HG03139 (cell line): ENCODE results near the gene TTC3.
A peak's percentile ranks its signal among the peaks of the same experiment; 100 is the strongest.

ENCODE experiments used
- ATAC-seq: cut with Tn5 transposase; IDR thresholded peaks from one replicate; pipeline ENCODE4 v1.9.1; 2021; ENCODE audit not compliant: unreplicated experiment

Gene TTC3

DNA sequence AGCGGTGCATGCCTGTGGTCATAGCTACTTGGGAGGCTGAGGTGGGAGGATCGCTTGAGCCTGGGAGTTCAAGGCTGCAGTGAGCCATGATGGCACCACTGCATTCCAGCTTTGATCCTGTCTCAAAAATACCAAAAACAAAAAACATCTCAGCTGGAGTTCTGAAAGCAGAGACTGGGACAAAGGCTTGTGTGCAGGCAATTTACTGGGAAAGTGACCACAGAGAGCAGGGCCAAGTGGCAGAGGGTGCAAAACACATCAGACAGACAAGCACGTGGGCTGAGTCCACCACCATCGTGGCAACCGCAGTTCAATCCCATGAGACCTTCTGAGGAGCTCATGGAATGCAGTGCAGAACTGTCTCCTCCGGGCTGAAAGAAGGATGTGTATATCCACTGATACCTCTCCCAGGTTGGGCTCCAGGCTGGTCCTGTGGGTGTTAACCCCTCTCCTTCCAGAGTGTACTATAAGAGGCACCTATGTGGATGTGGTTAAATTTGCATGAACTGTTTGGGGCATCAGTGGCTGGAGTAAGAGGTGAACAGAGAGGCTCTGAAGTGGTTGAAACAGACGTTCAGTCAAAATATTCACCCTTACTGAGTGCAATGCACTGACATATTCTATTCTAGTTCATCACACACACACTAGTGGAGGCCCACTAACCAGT is 11.0 kb upstream of the TTC3 start:
- no peak for ATAC-seq

DNA sequence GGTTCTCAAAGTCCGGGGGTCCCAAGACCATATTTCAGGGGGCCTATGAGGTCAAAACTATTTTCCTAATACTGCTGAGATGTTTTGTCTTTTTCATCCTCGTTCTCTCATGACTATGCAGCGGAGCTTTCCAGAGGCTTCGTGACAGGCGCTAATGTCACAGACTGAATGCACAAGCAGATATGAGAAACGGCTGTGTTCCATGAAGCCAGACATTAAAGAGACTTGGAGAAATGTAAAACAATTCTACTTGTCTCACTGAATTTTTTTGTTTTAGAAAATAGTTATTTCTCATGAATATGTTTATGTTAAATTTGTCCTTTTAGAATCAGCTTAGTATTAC is 10.5 kb upstream of the TTC3 start:
- ATAC-seq: no peak

DNA sequence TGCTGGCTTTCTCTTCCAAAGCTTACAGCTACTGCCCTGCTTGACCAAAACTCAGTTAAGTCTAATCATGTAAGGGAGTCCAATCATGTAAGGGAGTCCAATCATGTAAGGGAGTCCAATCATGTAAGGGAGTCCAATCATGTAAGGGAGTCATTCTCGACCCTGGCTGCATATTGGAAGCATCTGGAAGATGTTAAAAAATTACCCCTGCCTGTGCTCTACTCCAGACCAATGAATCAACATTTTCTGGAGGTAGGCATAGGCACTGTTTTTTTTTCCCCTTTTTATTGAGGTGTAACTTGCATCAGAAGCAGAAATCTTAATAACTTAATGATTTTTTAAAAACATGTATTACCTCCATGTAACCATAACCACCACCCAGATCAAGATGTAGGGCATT is 9.6 kb upstream of the TTC3 start:
- no peak for ATAC-seq

DNA sequence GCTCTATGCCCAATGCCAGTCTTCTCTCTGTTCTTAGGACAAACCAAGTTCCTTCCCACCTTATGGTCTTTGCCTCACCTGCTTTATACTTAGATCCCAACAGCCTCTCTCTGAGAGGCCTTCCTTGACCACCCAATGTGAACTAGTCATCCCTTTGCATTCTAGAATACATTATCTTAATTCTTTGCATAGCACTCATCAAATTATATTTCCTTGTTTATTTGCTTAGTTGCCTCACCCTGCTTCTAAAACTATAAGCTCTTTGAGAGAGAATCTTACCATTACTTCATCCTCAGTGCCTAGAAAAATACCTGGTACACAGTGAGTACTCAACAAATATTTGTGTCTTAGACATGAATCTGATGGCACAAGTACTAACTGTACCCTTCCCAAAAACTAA is 8.2 kb upstream of the TTC3 start:
- ATAC-seq: no peak

DNA sequence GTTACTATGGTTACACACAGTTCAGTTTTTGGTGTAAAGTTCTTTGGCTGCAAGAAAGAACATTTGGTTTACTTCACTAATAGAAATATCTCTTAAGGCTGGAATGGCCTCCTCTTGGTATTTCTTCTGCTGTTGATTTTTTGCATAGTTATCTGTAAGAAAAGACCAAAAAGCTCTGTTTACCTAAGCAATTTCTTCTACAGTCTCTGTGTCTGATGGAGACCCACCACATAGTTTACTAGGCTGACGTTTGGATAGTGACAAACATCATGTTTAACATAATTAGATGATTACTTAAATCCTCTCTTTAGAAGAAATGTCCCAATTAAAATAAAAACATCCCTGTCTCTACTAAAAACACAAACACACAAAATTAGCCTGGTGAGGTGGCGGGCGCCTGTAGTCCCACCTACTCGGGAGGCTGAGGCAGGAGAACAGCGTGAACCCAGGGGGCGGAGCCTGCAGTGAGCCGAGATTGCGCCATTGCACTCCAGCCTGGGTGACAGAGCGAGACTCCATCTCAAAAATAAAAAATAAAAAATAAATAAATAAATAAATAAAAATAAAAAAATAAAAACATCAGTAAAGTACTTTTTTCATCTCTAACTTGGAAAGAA is 7.4 kb upstream of the TTC3 start:
- ATAC-seq: no peak

DNA sequence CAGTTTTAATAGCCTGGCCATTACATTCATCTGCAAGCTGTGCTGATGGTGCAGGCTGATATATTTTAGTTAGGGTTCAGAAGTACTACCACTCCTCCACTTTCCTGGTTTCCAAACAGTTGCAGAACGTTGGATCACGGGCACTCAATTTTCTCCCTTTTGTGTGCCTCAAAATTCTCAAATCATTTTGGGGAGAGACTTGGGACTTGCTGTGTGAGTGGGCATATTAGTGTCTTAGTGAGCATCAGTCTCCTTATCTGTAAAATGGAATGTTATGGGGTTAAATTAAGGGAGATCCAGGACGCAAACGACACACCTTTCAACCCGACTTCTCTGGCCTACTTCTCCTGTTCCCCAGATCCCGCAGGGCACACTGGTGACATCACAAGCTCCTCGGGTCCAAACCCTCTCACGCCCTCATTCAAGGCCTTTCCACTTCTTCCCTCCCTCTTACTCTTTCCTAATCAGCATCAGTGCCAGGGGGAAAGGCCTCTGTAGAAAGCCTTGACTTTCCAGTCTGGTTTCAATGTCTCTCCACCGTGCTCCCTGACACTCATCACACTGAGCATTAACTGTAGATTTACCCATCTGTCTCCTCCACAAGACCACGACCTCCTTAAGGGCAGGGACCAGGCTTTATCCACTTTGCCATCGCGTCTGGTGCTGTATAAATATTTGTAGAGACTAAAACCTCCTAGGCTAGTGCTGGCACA is 1.3 kb upstream of the TTC3 start:
- ATAC-seq: no peak

DNA sequence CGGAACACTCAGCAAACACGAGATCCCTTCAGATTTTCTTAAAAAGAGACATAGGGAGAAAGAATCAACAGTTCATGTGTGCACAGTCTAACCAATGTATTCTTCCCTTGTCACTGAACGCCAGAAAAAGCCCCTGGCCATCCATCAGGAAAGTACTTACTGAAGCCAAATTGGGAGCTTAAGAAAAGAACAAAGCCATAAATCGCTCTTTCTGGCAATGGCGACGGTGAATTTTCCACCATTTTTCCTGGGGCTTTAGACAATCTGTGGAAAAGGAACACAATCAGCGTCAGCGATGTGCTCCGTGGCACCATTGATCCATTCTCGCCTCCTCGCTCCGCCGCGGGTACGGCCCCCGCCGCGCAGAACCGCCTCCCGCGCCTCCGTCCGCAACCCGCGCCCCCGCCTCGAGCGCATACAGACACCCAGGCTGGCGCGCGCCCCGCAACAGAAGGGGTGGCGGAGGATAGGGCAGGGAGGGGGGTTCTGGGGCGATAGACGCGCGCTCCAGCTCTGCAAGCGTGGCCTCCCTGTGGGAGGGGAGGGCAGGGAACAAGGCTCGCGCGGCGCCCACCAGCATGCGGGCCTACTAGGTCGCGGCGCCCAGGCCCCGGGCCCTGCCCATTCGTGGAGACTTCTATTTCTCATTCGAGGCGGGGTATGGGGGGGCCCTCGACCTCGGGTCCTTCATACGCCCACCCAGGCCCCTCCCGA is 623 bp upstream of the TTC3 start:
- ATAC-seq: peak; percentile 35

DNA sequence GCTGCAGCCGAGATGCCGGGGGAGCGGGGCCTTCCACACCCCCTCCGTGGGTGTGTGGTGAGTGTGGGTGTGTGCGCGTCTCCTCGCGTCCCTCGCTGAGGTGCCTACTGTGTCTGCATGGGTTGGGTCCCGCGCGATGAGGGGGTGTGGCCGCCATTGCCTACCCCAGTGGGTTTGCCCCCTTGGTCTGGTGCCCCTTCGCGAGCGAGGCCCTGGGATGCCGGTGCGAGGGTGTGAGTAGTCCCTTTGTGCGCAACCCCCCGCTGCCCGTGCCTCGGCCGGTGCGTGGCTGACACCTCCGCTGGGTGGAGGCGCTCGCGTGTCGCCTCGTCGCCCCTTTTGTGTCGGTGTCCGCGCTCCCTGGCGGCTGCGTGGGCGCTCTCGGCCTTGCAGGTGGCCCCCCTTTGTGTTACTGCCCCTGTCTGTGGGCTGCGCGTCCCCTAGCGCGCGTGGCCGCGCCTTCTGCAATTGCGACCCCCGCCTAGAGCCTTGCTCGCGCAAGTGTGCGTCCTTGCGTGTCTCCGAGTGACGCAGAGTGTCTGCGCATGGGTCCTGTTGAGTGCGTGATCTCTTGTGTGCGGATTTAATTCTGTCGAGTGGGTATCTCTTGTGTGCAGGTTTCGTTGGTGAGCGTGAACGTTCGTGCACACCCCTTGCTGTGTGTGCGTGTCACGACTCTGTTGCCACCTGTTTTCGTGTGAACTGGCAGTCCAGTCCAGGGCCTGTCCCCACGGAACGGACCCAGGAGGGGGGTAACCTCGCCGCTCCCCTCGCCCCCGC is 553 bp downstream of the TTC3 start:
- ATAC-seq: peak; percentile 19

DNA sequence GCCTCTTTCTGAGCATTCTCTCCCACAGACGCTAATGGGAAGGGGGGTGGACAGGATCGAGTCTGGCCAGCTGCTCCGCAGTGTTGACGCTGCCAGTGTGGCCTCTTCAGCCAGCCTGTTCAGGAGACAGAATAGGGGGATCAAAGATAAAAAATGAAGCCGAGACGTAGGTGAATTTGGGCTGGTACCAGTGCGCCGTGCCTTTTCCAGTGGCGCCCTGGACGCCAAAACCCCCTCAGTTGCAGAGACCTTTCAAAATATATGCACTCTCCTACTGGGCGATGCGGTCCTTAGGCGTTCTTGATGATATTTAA is 1.1 kb downstream of the TTC3 start:
- no peak for ATAC-seq

DNA sequence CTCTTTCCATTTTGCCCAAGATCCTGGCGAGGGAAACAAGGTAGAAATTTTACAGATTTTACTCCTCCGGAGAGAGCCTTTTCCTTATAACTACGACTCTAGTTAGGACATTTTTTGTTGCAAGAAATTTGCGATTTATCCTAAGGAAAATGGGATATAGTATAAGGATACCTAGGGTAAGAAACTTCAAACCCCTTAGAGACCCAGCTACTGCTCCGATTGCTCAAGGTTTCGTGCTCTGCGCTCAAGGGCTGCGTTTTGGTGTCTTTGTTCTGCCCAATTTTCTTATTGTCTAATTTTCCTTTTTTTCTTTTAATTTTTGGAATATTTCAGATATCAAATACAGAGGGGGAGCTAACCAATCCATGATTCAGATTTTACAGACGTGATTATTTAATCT is 1.5 kb downstream of the TTC3 start:
- ATAC-seq: no peak

DNA sequence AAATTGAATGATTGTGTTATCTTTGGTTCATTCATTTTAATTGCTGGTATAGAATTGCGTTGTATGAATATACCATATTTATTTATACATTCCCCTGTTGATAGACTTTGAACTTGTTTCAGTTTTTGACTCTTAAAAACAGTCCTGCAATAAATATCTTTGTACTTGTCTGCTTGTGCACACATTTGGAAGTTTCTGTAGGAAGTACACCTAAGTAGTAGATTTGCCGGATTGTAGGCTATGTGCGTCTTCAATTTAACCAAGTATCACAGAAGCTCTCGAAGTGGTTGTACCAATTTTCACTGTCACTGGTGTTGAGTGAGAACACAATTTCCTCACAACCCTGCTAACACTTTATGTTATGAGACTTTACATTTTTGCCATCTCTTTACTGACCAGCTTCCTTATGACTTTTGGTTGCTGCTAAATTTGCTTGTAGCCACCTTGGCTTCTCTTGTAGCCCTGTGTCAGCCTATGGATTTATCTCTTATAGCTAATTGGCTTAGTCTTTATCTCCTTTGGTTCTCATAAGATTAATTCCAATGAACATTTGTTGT is 2.2 kb downstream of the TTC3 start:
- no peak for ATAC-seq

DNA sequence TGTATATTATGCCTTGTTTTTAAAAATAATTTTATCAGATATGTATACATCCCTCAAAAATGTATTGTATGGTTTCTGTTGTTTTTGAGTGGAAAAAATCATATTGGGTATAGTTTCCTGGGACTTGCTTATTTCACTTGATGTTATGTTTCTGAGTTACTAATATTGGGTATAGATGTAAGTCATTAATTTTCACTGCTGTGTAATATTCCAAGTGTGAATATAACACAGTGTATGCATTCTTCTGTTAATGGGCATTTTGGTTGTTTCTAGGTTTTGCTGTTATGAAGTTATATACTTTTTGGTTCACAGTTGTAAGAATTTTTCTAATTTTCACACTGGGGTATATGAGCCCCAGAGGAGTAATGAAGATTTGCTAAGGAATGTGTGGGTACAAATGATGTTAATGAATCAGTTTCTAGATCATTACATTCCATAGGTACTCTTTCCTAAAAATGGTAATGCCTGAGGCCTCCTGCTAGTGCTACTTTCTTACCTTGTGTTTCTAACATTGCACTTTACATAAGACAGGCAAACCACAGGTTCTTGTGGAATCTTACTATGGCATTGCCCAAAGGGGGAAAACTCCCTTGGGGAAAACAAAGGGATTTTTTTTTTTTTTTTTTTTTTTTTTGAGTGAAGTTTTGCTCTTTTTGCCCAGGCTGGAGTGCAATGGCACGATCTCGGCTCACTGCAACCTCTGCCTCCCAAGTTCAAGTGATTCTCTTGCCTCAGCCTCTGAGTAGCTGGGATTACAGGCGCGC is 3.2 kb downstream of the TTC3 start:
- no peak for ATAC-seq

DNA sequence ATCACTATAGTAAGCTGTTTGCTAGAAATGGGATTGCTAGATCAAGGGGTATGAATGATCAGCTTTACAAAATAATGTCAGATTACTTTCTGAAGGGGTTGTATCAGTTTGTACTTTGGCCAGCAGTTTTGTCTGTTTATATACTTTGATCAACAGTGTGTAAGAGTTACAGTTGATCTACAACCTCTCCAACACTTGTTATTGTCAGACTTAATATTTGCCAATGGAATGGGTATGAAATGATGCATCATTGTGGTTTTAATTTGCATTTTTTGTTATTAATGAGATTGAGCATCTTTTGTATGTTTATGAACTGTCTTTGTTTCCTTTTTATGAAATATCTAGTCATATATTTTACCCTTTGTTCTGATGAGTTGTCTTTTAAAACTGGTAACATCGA is 4.3 kb downstream of the TTC3 start:
- ATAC-seq: no peak

DNA sequence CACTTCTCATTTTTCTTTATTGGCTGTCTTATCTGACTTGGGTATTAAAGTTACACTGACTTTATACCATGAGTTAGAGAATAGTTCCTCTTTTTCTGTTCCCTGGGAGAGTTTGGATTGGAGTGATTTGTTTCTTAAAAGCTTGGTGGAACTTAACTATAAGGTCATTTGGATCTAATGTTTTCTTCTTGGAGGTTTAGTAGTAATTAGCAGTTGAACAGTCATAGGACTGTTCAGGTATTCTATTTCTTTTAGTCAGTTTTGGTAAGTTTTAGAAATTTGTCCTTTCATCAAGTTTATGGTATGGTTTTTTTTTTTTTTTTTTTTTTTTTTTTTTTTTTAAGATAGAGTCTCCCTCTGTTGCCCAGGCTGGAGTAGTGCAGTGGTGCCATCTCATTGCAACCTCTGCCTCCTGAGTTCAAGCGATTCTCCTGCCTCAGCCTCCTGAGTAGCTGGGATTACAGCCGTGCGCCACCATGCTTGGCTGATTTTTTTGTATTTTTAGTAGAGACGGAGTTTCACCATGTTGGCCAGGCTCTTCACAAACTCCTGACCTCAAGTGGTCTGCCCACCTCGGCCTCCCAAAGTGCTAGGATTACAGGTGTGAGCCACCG is 6.3 kb downstream of the TTC3 start:
- ATAC-seq: no peak

DNA sequence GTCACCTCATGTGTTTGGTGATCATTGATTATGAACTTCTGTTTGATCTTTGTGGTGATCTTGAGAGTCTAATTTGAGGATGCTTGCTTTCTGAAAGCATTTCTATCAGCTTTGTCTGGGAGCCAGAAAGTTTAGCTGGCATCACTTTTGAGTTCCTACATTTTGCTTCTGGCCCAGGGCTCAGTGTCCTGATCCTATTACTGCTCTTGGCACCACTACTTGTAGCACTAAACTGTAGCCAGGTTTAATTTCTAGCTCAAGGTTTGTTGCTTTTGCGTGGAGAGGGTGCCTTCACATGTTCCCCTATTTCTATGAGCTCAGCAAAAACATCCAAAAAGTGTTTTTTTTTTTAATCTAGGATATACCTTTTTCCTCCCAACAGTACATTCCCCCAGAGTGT is 9.3 kb downstream of the TTC3 start:
- no peak for ATAC-seq

DNA sequence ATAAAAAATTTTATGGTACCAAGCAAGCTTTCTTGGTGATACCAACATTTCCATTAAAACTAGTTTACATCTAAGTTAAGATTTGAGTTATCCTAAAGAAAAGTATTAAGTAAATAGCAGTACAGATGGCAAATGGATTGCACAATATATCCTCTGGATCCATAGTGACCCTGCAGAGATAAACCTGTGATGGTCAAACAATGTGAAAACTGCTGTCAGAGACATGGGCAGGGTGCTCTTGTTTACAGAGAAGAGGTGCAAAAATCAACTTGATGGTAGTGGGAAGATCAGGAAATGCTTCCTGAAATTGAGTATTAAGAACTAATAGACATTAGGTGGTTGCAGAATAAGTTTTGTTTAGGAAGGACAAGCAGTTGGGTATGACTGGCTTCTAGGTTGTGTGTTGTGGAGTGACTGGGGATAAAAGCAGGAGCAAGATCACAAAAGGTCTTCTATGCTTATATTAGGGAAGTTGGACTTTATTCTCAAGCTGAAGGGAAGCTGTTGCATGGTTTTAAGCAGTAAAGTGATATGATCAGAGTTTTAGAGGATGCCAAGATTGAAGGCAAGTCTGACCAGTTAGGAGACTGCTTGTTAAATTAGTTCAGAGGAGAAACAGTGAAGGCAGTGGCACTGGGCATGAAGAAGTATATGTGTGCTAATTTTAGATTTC is 9.9 kb downstream of the TTC3 start:
- no peak for ATAC-seq

DNA sequence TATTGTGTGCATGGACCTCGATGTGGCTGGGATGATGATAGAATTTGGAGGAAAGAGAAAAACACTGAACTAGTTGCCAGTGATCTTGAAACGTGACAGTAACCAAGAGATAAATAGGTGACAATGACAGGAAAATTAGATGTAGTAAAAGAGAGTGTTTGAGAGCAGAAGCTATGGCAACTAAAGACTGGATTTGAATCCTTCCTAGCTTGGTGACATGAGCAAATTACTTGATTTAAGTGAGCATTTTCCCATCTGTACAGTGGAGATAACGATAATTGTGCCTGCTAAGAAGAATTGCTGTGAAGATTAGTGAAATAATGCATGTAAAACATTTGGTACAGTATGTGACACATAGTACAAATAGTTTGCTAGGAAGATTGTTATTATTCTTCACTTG is 12.7 kb downstream of the TTC3 start:
- ATAC-seq: no peak

DNA sequence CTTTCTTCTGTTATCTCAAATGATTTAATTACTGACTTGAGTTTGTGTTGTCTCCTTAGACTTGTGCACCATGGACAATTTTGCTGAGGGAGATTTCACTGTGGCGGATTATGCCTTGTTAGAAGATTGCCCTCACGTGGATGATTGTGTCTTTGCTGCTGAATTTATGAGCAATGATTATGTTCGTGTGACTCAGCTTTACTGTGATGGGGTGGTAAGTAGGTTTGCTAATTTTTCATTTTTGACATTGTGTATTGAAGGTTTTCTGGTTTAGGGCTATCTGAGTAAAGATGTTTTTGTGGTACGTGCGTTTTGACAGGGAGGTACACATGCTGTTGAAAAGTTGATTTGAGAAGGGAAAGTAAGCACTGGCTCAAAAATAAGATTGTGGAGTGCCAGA is 14.1 kb downstream of the TTC3 start:
- no peak for ATAC-seq

DNA sequence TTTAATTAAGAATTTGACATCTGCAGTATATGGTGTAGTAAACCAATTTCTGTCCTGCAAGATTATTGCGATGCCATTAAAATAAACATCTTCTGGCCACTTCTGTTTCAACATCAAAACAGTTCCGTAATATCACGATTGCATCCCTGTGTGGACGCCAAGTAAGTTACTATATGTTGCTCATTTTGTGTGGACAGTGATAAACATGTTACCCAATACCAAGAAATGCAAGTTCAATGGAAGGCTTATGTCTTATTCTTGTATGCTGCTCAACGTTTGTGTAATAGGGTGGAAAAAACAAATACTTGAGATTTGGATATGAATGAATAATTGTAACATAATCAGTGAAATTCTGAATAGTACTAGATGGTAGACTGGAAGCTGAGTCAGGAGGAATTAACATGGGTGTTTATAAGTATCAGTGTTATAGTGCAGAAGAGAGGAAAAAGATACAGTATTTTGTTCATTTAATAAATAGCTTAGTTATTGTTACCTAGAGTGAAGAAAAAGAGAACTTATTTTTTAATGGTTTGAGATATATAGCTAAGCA is 15.2 kb downstream of the TTC3 start:
- no peak for ATAC-seq
